SK-N-SH (cell line): ENCODE data around the gene UCK2.

ENCODE experiments used
- CHD2 ChIP-seq: fragments of 150-350 bp; IDR thresholded peaks from 2 replicates; pipeline ENCODE4 v1.6.1; 2018; ENCODE audit warnings: low read length; ENCODE audit not compliant: partially characterized antibody
- EP300 ChIP-seq, 2 experiments: IDR thresholded peaks; 2 replicates each; pipeline versions ENCODE4 v1.4.0 to v1.6.1; 2012; ENCODE audit warnings: borderline replicate concordance in 1 of 2, low read depth in 1 of 2, low read length in 1 of 2
- FOXJ3 ChIP-seq: sonication (generic); formaldehyde crosslinking; IDR thresholded peaks from 2 replicates; pipeline ENCODE4 v1.5.1; 2020; ENCODE audit warnings: mild to moderate bottlenecking, missing genetic modification reagents
- GABPA ChIP-seq: IDR thresholded peaks from 2 replicates; pipeline ENCODE4 v1.4.0; 2012; ENCODE audit warnings: low read depth, mild to moderate bottlenecking
- GATA2 ChIP-seq: sonication (generic); formaldehyde crosslinking; IDR thresholded peaks from 2 replicates; pipeline ENCODE4 v1.5.0; 2020; ENCODE audit warnings: mild to moderate bottlenecking, missing genetic modification reagents
- POLR2AphosphoS5 ChIP-seq: IDR thresholded peaks from 2 replicates; pipeline ENCODE4 v1.6.1; 2012; ENCODE audit warnings: low read depth, low read length
- RAD21 ChIP-seq: IDR thresholded peaks from 2 replicates; pipeline ENCODE4 v1.6.1; 2012; ENCODE audit warnings: mild to moderate bottlenecking, low read length
- SMC3 ChIP-seq: IDR thresholded peaks from 2 replicates; pipeline ENCODE4 v1.6.1; 2012; ENCODE audit warnings: low read depth, low read length, improper control_type of control experiment
- TAF1 ChIP-seq: IDR thresholded peaks from 2 replicates; pipeline ENCODE4 v1.6.1; 2012; ENCODE audit warnings: low read depth, mild to moderate bottlenecking, low read length, moderate library complexity, borderline replicate concordance
- TEAD4 ChIP-seq: IDR thresholded peaks from 2 replicates; pipeline ENCODE4 v1.4.0; 2012; ENCODE audit warnings: mild to moderate bottlenecking, borderline replicate concordance; ENCODE audit not compliant: insufficient read depth
- YY1 ChIP-seq: IDR thresholded peaks from 2 replicates; pipeline ENCODE4 v1.4.0; 2012; ENCODE audit warnings: low read depth, mild to moderate bottlenecking
- TF ChIP-seq, protein P1 (sequence below): fragments of 200-600 bp; sonication (generic); IDR thresholded peaks from 2 replicates; pipeline ENCODE4 v1.6.1; 2017; ENCODE audit warnings: antibody characterized with exemption, mild to moderate bottlenecking, moderate library complexity
- TF ChIP-seq, protein P2 (sequence below): fragments of 150-350 bp; IDR thresholded peaks from 2 replicates; pipeline ENCODE4 v1.6.1; 2017; ENCODE audit warnings: antibody characterized with exemption, low read length, low read depth, borderline replicate concordance

DNA sequence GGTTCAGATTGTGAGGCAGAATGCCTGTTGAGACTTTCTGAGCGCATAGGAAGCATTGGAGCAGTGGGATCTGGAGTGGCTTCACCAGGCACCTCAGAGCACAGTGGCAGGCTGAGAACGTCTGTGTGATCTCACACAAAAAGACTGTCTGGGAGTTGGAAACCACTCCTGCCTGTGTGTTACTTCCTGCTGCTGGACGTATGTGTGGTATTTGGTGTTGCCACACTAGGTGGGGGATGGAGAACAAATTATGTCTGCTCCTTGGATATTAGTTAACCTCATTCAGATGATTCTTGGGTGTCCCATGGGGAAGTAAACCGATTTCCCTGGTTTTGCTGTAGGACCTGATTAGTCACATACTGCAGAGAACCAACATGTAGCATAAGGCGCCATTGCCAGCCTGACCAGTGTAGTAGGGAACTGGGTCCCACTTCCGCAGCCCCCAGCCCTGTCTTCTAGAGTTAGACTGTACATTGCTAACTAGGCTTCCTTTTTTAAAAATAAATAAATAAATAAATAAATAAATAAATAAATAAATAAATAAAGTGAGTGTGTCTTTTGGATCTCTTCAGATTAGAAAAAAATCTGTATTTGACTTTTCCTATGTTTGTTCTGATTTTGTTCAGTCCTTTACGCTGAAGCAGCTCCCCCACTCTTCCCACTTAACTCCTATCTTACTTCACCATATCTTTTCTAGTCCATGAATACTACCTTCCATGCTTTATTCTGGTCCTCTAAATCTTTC is 26.9 kb downstream of the UCK2 start:
- no peak for TF ChIP-seq EP300 (IDR thresholded peaks at IDR 0.05; ENCODE audit: borderline replicate concordance in 1 of 2, low read depth in 1 of 2, low read length in 1 of 2)
- no peak for TF ChIP-seq RAD21
- TF ChIP-seq, protein P1, sequence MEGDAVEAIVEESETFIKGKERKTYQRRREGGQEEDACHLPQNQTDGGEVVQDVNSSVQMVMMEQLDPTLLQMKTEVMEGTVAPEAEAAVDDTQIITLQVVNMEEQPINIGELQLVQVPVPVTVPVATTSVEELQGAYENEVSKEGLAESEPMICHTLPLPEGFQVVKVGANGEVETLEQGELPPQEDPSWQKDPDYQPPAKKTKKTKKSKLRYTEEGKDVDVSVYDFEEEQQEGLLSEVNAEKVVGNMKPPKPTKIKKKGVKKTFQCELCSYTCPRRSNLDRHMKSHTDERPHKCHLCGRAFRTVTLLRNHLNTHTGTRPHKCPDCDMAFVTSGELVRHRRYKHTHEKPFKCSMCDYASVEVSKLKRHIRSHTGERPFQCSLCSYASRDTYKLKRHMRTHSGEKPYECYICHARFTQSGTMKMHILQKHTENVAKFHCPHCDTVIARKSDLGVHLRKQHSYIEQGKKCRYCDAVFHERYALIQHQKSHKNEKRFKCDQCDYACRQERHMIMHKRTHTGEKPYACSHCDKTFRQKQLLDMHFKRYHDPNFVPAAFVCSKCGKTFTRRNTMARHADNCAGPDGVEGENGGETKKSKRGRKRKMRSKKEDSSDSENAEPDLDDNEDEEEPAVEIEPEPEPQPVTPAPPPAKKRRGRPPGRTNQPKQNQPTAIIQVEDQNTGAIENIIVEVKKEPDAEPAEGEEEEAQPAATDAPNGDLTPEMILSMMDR, result no peak
- TF ChIP-seq YY1, result no peak
- TF ChIP-seq, protein P2, sequence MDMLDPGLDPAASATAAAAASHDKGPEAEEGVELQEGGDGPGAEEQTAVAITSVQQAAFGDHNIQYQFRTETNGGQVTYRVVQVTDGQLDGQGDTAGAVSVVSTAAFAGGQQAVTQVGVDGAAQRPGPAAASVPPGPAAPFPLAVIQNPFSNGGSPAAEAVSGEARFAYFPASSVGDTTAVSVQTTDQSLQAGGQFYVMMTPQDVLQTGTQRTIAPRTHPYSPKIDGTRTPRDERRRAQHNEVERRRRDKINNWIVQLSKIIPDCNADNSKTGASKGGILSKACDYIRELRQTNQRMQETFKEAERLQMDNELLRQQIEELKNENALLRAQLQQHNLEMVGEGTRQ, result no peak
- no peak for TF ChIP-seq FOXJ3
- no peak for TF ChIP-seq CHD2
- TF ChIP-seq TEAD4, result no peak
- no peak for TF ChIP-seq SMC3
- no peak for TF ChIP-seq POLR2AphosphoS5
- no peak for TF ChIP-seq GABPA
- TF ChIP-seq TAF1, result no peak
- TF ChIP-seq GATA2 (CRISPR knock-in tag), result no peak
